ENCODE measurements around the gene SDHB.

Gene SDHB

GRCh38 chr1:16972189-16972895 is 81.5 kb downstream of the SDHB start:
- FAIRE-seq (no peak), DNase-seq (ENCODE audit: insufficient read length, low spot score) (no peak)

DNA sequence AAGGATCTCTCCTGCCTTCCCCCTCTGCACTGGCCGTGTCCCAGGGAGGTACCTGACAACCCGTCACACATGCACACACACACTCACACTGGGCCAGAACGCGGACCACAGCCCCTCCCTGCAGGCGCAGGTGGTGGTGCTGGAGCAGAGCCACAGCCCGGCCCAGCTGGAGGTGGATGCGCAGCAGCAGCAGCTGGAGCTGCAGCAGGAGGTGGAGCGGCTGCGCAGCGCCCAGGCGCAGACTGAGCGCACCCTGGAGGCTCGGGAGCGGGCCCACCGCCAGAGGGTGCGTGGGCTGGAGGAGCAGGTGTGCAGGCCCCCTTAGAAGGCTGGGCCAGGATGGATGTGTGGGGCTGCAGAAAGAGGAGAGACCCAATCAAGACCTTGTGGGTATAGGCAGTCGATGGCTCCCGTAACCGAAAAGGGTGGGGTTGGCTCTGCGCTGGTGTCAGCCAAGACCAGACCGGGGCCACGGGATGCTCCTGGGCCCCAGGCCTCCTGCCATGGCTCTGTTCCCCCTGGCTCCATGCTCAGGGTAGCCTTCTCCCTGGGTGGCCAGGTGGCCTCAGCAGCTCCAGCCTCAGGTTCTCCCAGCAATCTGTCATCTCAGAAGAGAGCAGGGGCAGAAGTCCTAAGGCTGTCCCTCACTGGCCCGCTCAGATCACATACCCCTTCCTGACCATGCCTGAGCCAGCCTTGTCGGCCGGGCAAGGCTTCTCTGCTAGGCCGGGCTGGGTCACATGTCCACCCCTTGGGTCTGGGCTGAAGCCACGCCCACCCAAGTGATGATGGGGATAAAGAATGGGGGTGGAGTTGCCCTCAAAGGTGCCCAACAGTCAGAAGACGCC is 82.3 kb downstream of the SDHB start:
- no peak for DNase-seq (ENCODE audit: insufficient read length, low spot score)
- no peak for FAIRE-seq

DNA sequence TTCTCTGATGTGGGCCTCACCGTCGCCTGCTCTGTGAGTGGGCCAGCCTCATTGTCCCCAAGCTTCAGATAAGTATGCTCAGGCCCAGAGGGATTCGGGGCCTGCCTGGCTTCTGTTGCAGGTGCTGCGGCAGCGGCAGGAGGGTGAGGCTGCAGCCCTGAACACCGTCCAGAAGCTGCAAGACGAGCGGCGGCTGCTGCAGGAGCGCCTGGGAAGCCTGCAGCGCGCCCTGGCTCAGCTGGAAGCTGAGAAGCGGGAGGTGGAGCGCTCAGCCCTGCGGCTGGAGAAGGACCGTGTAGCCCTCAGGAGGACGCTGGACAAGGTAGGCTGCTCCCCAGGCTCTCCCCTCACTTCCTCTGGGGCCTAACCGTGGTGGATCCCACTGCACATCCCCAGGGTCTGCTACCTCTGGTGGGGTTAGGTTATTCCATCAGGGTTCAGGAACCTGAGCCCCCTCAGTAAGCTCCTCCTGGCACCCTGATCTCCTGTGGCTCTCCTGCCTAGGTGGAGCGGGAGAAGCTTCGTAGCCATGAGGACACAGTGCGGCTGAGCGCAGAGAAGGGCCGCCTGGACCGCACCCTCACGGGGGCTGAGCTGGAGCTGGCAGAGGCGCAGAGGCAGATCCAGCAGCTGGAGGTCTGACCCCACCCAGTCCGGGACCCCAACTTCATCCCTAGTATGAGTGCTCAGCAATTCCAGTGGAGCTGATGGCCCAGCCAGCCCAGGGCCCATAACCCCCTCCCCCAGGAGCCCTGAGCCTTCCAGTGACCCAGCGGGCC is 83.5 kb downstream of the SDHB start:
- FAIRE-seq, result no peak

DNA sequence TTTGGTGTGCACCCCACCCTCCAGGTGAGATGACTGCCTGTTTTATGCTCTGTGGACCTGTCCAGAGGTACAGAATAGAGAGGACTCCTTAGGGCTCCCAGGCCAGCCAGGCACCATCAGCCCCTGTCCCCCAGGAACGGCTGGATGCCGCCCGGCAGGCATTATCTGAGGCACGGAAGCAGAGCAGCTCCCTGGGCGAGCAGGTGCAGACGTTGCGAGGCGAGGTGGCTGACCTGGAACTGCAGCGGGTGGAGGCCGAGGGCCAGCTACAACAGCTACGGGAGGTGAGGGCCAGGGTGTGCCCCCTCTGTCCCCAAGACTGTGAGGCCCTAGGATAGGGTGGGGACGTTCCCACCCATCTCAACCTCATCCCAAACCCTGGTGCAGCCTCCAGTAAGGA is 84.2 kb downstream of the SDHB start:
- no peak for DNase-seq (ENCODE audit: insufficient read length, low spot score)
- FAIRE-seq, result no peak

More for the DNA sequence above, 83.5 kb downstream of the SDHB start:
- no peak for DNase-seq (ENCODE audit: insufficient read length, low spot score)

DNA sequence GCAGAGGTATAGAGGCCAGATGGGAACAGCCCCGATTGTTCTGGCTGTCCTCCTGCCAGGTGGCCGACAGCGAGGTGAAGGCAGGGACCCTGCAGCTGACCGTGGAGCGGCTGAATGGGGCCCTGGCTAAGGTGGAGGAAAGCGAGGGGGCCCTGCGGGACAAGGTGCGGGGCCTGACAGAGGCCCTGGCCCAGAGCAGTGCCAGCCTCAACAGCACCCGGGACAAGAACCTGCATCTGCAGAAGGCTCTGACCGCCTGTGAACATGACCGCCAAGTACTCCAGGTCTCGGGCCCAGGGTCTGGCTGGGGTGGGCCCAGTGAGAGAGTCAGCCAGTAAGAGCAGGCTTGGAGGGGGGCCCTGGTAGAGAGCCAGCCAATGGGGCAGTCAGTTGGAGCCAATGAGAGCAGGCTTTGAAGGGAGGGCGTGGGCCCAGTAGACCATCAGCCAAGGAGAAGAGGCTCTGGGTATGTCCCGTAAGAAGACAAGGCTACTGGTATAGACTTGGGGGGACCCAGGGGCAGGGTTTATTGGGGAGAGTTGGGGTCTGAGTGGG is 84.7 kb downstream of the SDHB start:
- DNase-seq (ENCODE audit: insufficient read length, low spot score) (no peak), FAIRE-seq (no peak)

All from HTR-8/SVneo (cell line).